A673 (cell line): Measurements from ENCODE around the gene RNF151. TPM values are rescaled to one million over a fixed set of nuclear protein-coding genes. Genes with fewer than 3 reads are reported as not detected.

Experiments used
- BruUV-seq: library from RNA; stranded (reverse); fragments of 400-500 nt; replicated peaks from 2 replicates; lab custom pipeline; 2021; lab: Mats Ljungman, UMichigan
- CTCF ChIA-PET: fragments of 300-600 bp; sonication (Branson Sonifier 250); formaldehyde crosslinking; loops from one replicate; lab custom pipeline; 2022; ENCODE audit warnings: antibody characterized with exemption; lab: Charles Lee
- POLR2A ChIA-PET: fragments of 300-600 bp; sonication (Branson Sonifier 250); formaldehyde crosslinking; loops from one replicate; lab custom pipeline; 2022; ENCODE audit warnings: antibody characterized with exemption; ENCODE audit not compliant: low non-redundant PET; lab: Charles Lee
- DNase-seq: peaks from one replicate; pipeline ENCODE4 v3.0.0-alpha.2; 2015; ENCODE audit warnings: low spot score
- H3K27ac ChIP-seq: fragments of 200-600 bp; sonication (generic); 2 replicates; pipeline ENCODE4 v1.5.1; 2016; ENCODE audit warnings: mixed run types, low read depth, mild to moderate bottlenecking, mixed read lengths, antibody characterized with exemption, low read length; ENCODE audit not compliant: poor library complexity, severe bottlenecking
- H3K27me3 ChIP-seq: fragments of 200-600 bp; sonication (generic); replicated peaks from 2 replicates; pipeline ENCODE4 v1.6.1; 2017; ENCODE audit warnings: mixed run types, low read depth, mild to moderate bottlenecking, mixed read lengths, antibody characterized with exemption, low read length; ENCODE audit not compliant: insufficient read depth, poor library complexity
- H3K36me3 ChIP-seq: fragments of 200-600 bp; sonication (generic); 2 replicates; pipeline ENCODE4 v1.6.1; 2016; ENCODE audit warnings: mixed run types, mild to moderate bottlenecking, mixed read lengths, antibody characterized with exemption, low read length; ENCODE audit not compliant: insufficient read depth, poor library complexity, severe bottlenecking
- H3K4me1 ChIP-seq: fragments of 200-600 bp; sonication (generic); 2 replicates; pipeline ENCODE4 v1.6.1; 2017; ENCODE audit warnings: mixed run types, mild to moderate bottlenecking, mixed read lengths, antibody characterized with exemption, low read length; ENCODE audit not compliant: insufficient read depth, poor library complexity, severe bottlenecking
- H3K4me3 ChIP-seq: fragments of 200-600 bp; sonication (generic); 2 replicates; pipeline ENCODE4 v1.5.1; 2016; ENCODE audit warnings: low read depth, mixed run types, mild to moderate bottlenecking, mixed read lengths, low read length; ENCODE audit not compliant: poor library complexity, severe bottlenecking
- H3K9me3 ChIP-seq: fragments of 200-600 bp; sonication (generic); 2 replicates; pipeline ENCODE4 v1.6.1; 2016; ENCODE audit warnings: mixed run types, low read depth, mild to moderate bottlenecking, mixed read lengths, antibody characterized with exemption, low read length; ENCODE audit not compliant: poor library complexity, severe bottlenecking
- CTCF ChIP-seq: fragments of 300-800, 200-600 bp; sonication (generic); conservative IDR thresholded peaks from 2 replicates; pipeline ENCODE4 v1.5.1; 2017; ENCODE audit warnings: low read depth, mild to moderate bottlenecking, antibody characterized with exemption, low read length, moderate library complexity, mixed read lengths
- EZH2 ChIP-seq: fragments of 200-600 bp; sonication (generic); IDR thresholded peaks from 2 replicates; pipeline ENCODE4 v1.6.1; 2017; ENCODE audit warnings: borderline replicate concordance, low read depth, mild to moderate bottlenecking, mixed read lengths, antibody characterized with exemption, low read length; ENCODE audit not compliant: poor library complexity, severe bottlenecking
- intact Hi-C: fragments of 100-400 bp; cut with micrococcal nuclease; formaldehyde crosslinking; loops from one replicate; pipeline ENCODE4 v1.10.0; 2022; ENCODE audit not compliant: unreplicated experiment
- total RNA-seq: library from RNA; stranded (reverse); gene quantifications from 2 replicates; pipeline ENCODE4 v1.2.3, GENCODE V29; 2021

The RNF151 gene
- total RNA-seq, 1 experiment from 2014 or later: not detected

GRCh38 chr16:1947369-1947670, 19.3 kb upstream of the RNF151 start:
- no peak for TF ChIP-seq EZH2
- no peak for TF ChIP-seq CTCF
- H3K4me3 ChIP-seq: no peak overlapping the region
- intact Hi-C loops: no loop called here
- no peaks in the 10 kb centered on the region for H3K27me3 ChIP-seq
- ChIA-PET CTCF (interaction anchor here (0.6 kb wide), 1 partner anchor 59 kb away, joined by 4 read pairs; no protein-coding TSS in a partner anchor), POLR2A (no interaction called here)
- no peak for DNase-seq
- no peaks in the 10 kb centered on the region for H3K36me3 ChIP-seq
- H3K9me3 ChIP-seq: no peaks in the 10 kb centered on the region
- H3K4me1 ChIP-seq: peaks cover 13% of the 10 kb centered on the region
- no peak overlapping the region for H3K27ac ChIP-seq
- BruUV-seq: no TSS peak

- Histone ChIP-seq H3K4me1 (peaks cover under 1% of the 10 kb centered on the region), H3K27me3 (no peaks in the 10 kb centered on the region), H3K4me3 (no peak overlapping the region), H3K9me3 (no peaks in the 10 kb centered on the region), H3K27ac (no peak overlapping the region), H3K36me3 (no peaks in the 10 kb centered on the region)
- TF ChIP-seq CTCF (no peak), EZH2 (no peak)
- intact Hi-C loops: no loop called here
- no peak for DNase-seq
- ChIA-PET POLR2A (no interaction called here), CTCF (interaction anchor here (0.7 kb wide), 1 partner anchor 733 kb away, joined by 7 read pairs; the partner anchor contains the start of gene KCTD5)
- BruUV-seq: no TSS peak
Observed at GRCh38 chr16:1949507-1949906, 17.1 kb upstream of the RNF151 start.

- no peaks in the 10 kb centered on the region for H3K27me3 ChIP-seq
- H3K4me1 ChIP-seq: no peaks in the 10 kb centered on the region
- H3K4me3 ChIP-seq: no peak overlapping the region
- no peak for DNase-seq
- ChIA-PET POLR2A (no interaction called here), CTCF (no interaction called here)
- intact Hi-C loops: no loop called here
- no peaks in the 10 kb centered on the region for H3K36me3 ChIP-seq
- BruUV-seq: no TSS peak
- no peak overlapping the region for H3K27ac ChIP-seq
- H3K9me3 ChIP-seq: no peaks in the 10 kb centered on the region
- no peak for TF ChIP-seq CTCF
- no peak for TF ChIP-seq EZH2
Observed at GRCh38 chr16:1950047-1950446, 16.6 kb upstream of the RNF151 start.
